HCT116 (cell line): ENCODE measurements around the gene PRSS33. TPM values are rescaled to one million over a fixed set of nuclear protein-coding genes. Genes with fewer than 3 reads are reported as not detected.

ENCODE experiments used
- ATAC-seq: fragments of 200-7000 bp; cut with Tn5 transposase; 2 replicates; pipeline ENCODE4 v1.9.1; 2020; ENCODE audit warnings: mild to moderate bottlenecking, moderate library complexity
- BruUV-seq: library from RNA; stranded (reverse); fragments of 400-500 nt; replicated peaks from 2 replicates; lab custom pipeline; 2021; lab: Mats Ljungman, UMichigan
- CTCF ChIA-PET: fragments of 300-600 bp; sonication (Branson Sonifier 250); formaldehyde crosslinking; loops from one replicate; lab custom pipeline; 2021; ENCODE audit warnings: antibody characterized with exemption; lab: Charles Lee
- POLR2A ChIA-PET: fragments of 300-600, 350-600 bp; sonication (Branson Sonifier 250); formaldehyde crosslinking; loops from one replicate; lab custom pipeline; 2021; ENCODE audit warnings: antibody characterized with exemption; lab: Charles Lee
- RAD21 ChIA-PET, 2 experiments: fragments of 300-600 bp; sonication (Branson Sonifier 250); formaldehyde crosslinking; loops; one replicate each; lab custom pipeline; 2023; ENCODE audit warnings: low total read pairs in 2 of 2; ENCODE audit not compliant: uncharacterized antibody in 2 of 2, unreplicated experiment in 2 of 2, low non-redundant PET in 1 of 2; lab: Charles Lee
- DNase-seq: peaks from one replicate; pipeline ENCODE4 v3.0.0-alpha.2; 2010; ENCODE audit warnings: low read depth, low spot score
- H2AFZ ChIP-seq: fragments of 200-600 bp; shearing (Covaris generic), sonication (generic); 2 replicates; pipeline ENCODE4 v1.6.1; 2017; ENCODE audit warnings: low read depth, mixed run types, mixed read lengths, antibody characterized with exemption, low read length; ENCODE audit not compliant: poor library complexity, severe bottlenecking
- H3K27ac ChIP-seq: 2 replicates; pipeline ENCODE4 v1.5.1; 2012; ENCODE audit warnings: low read depth, low read length
- H3K27me3 ChIP-seq: fragments of 200-600 bp; sonication (generic); 2 replicates; pipeline ENCODE4 v1.6.1; 2016; ENCODE audit warnings: mixed run types, low read length, mixed read lengths; ENCODE audit not compliant: insufficient read depth
- H3K36me3 ChIP-seq, 2 experiments: fragments of 200-500 bp in 1 of 2; fragments of 200-600 bp in 1 of 2; sonication (Bioruptor generic) in 1 of 2; sonication (generic) in 1 of 2; 2 replicates each; pipeline versions ENCODE4 v1.5.1 to v1.6.1; 2014 to 2016; ENCODE audit warnings: low read length in 2 of 2, inconsistent platforms in 1 of 2, mixed read lengths in 1 of 2, mixed run types in 1 of 2; ENCODE audit not compliant: insufficient read depth in 2 of 2, control insufficient read depth in 1 of 2
- H3K4me1 ChIP-seq, 2 experiments: fragments of 200-600 bp in 1 of 2; sonication (generic) in 1 of 2; 2 replicates each; pipeline versions ENCODE4 v1.5.1 to v1.6.1; 2012 to 2017; ENCODE audit warnings: low read length in 2 of 2, inconsistent platforms in 1 of 2, mild to moderate bottlenecking in 1 of 2, mixed read lengths in 1 of 2, mixed run types in 1 of 2, moderate library complexity in 1 of 2; ENCODE audit not compliant: insufficient read depth in 2 of 2, control insufficient read depth in 1 of 2
- H3K4me2 ChIP-seq: fragments of 200-600 bp; sonication (generic); 2 replicates; pipeline ENCODE4 v1.6.1; 2017; ENCODE audit warnings: mixed run types, low read length, mixed read lengths
- H3K4me3 ChIP-seq, 2 experiments: fragments of 200-600 bp in 1 of 2; sonication (generic) in 1 of 2; replicated peaks in 1 of 2; 2 replicates each; pipeline ENCODE4 v1.5.1; 2011 to 2016; ENCODE audit warnings: low read length in 2 of 2, control low read depth in 1 of 2, low read depth in 1 of 2, mild to moderate bottlenecking in 1 of 2, mixed read lengths in 1 of 2, mixed run types in 1 of 2
- H3K79me2 ChIP-seq: fragments of 200-600 bp; sonication (generic); 2 replicates; pipeline ENCODE4 v1.6.1; 2017; ENCODE audit warnings: mild to moderate bottlenecking, mixed run types, low read length, moderate library complexity, mixed read lengths; ENCODE audit not compliant: insufficient read depth
- H3K9ac ChIP-seq: fragments of 200-600 bp; sonication (generic); 2 replicates; pipeline ENCODE4 v1.6.1; 2016; ENCODE audit warnings: low read length, mixed read lengths
- H3K9me2 ChIP-seq: fragments of 200-600 bp; sonication (generic), shearing (Covaris generic); 2 replicates; pipeline ENCODE4 v1.6.1; 2017; ENCODE audit warnings: mixed run types, mild to moderate bottlenecking, moderate library complexity; ENCODE audit not compliant: insufficient read depth
- H3K9me3 ChIP-seq, 2 experiments: fragments of 200-500 bp in 1 of 2; fragments of 200-600 bp in 1 of 2; sonication (Bioruptor generic) in 1 of 2; sonication (generic) in 1 of 2; 2 replicates each; pipeline ENCODE4 v1.6.1; 2014 to 2017; ENCODE audit warnings: low read length in 2 of 2, mixed read lengths in 2 of 2, inconsistent platforms in 1 of 2, low read depth in 1 of 2, mild to moderate bottlenecking in 1 of 2, mixed run types in 1 of 2, moderate library complexity in 1 of 2; ENCODE audit not compliant: control insufficient read depth in 1 of 2, insufficient read depth in 1 of 2
- H4K20me1 ChIP-seq: fragments of 200-600 bp; sonication (generic), shearing (Covaris generic); 2 replicates; pipeline ENCODE4 v1.6.1; 2017; ENCODE audit warnings: mixed run types, mild to moderate bottlenecking, moderate library complexity; ENCODE audit not compliant: insufficient read depth
- CEBPB ChIP-seq: IDR thresholded peaks from 2 replicates; pipeline ENCODE4 v1.6.1; 2012; ENCODE audit warnings: low read depth
- EGR1 ChIP-seq: IDR thresholded peaks from 2 replicates; pipeline ENCODE4 v1.6.1; 2012; ENCODE audit warnings: low read depth
- ELF1 ChIP-seq: IDR thresholded peaks from 2 replicates; pipeline ENCODE4 v1.6.1; 2012; ENCODE audit warnings: low read depth, borderline replicate concordance
- EZH2phosphoT487 ChIP-seq: fragments of 200-600 bp; IDR thresholded peaks from 2 replicates; pipeline ENCODE4 v1.6.1; 2018; ENCODE audit warnings: antibody characterized with exemption, borderline replicate concordance
- JUND ChIP-seq: IDR thresholded peaks from 2 replicates; pipeline ENCODE4 v1.6.1; 2012
- POLR2A ChIP-seq: IDR thresholded peaks from 2 replicates; pipeline ENCODE4 v1.7.0; 2011; ENCODE audit warnings: borderline replicate concordance; ENCODE audit not compliant: insufficient read depth, insufficient read length; ENCODE audit errors: extremely low read depth
- POLR2AphosphoS5 ChIP-seq: IDR thresholded peaks from 2 replicates; pipeline ENCODE4 v1.6.1; 2011; ENCODE audit warnings: mild to moderate bottlenecking, low read depth, low read length, moderate library complexity
- SIN3A ChIP-seq: IDR thresholded peaks from 2 replicates; pipeline ENCODE4 v1.6.1; 2012; ENCODE audit warnings: low read depth
- SRF ChIP-seq: IDR thresholded peaks from 2 replicates; pipeline ENCODE4 v1.6.1; 2012; ENCODE audit warnings: low read depth
- TCF7L2 ChIP-seq: IDR thresholded peaks from 2 replicates; pipeline ENCODE4 v1.7.0; 2011; ENCODE audit warnings: borderline replicate concordance, inconsistent platforms; ENCODE audit not compliant: insufficient read depth, insufficient read length; ENCODE audit errors: extremely low read depth
- YY1 ChIP-seq: IDR thresholded peaks from 2 replicates; pipeline ENCODE4 v1.6.1; 2011; ENCODE audit warnings: low read length, low read depth, moderate library complexity, mild to moderate bottlenecking; ENCODE audit not compliant: insufficient replicate concordance; ENCODE audit errors: extremely low read depth
- ZFX ChIP-seq: fragments of 450-650 bp; IDR thresholded peaks from 2 replicates; pipeline ENCODE4 v1.6.1; 2017
- intact Hi-C: fragments of 100-400 bp; cut with micrococcal nuclease; formaldehyde crosslinking; loops from 2 replicates; pipeline ENCODE4 v1.10.0; 2022
- total RNA-seq: library from RNA; stranded (reverse); gene quantifications from one replicate; pipeline ENCODE4 v1.2.1, GENCODE V29; 2021; ENCODE audit not compliant: unreplicated experiment
- TF ChIP-seq, protein P1 (sequence below), 3 experiments: fragments of 200-600 bp in 1 of 3; sonication (generic) in 1 of 3; IDR thresholded peaks in 2 of 3; conservative IDR thresholded peaks in 1 of 3; 2 replicates each; pipeline ENCODE4 v1.5.1; 2012 to 2017; ENCODE audit warnings: low read depth in 2 of 3, low read length in 2 of 3, antibody characterized with exemption in 1 of 3, borderline replicate concordance in 1 of 3, control low read depth in 1 of 3, mild to moderate bottlenecking in 1 of 3, mixed read lengths in 1 of 3, mixed run types in 1 of 3, moderate library complexity in 1 of 3; ENCODE audit not compliant: insufficient read depth in 1 of 3
- TF ChIP-seq, protein P2 (sequence below): IDR thresholded peaks from 2 replicates; pipeline ENCODE4 v1.6.1; 2012; ENCODE audit warnings: low read depth
- TF ChIP-seq, protein P3 (sequence below): IDR thresholded peaks from 2 replicates; pipeline ENCODE4 v1.6.1; 2012
- TF ChIP-seq, protein P4 (sequence below): IDR thresholded peaks from 2 replicates; pipeline ENCODE4 v1.6.1; 2012

The PRSS33 gene
- total RNA-seq, 1 experiment from 2014 or later, result not detected

DNA sequence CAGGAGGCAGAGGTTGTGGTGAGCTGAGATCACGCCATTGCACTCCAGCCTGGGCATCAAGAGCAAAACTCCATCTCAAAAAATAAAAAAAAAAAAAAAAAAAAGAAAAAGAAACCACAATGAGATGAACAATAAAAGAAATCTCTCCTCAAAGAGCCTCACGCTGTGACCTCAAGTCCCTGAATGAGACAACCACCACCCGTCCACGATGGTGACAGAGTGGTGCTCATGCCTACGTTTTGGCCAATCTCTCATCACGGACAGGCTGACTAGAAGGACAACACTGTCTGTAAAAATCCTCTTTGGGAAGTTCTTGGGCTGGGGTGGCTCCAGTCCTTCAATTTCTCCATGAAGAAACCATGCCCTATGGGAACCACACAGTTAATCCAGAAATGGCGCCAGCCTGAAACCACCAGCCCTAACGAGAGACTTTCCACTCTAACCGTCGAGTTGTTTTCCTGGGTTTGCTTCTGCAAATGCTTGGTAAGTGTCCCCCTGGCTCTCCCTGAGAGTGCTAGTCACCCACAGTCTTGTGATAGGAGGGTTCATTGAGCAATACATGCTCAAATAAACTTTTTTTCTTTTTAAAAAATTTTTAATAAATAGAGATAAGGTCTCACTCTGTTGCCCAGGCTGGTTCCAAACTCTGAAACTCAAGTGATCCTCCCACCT is 52.4 kb downstream of the PRSS33 start:
- H3K27ac ChIP-seq, result no peak overlapping the region
- H3K9ac ChIP-seq, result no peak overlapping the region
- no TSS peak for BruUV-seq
- no peak overlapping the region for H3K4me2 ChIP-seq
- ChIA-PET POLR2A (no interaction called here), CTCF (no interaction called here), RAD21 (no interaction called here)
- peaks cover 0 to 10% of the 10 kb centered on the region in 2 experiments; a peak in 2 of 4 replicates for H3K4me1 ChIP-seq
- H2AFZ ChIP-seq, result no peak overlapping the region
- no peaks in the 10 kb centered on the region for H3K79me2 ChIP-seq
- H3K36me3 ChIP-seq, result no peaks in the 10 kb centered on the region
- DNase-seq (no peak), ATAC-seq (no peak)
- H4K20me1 ChIP-seq, result no peaks in the 10 kb centered on the region
- TF ChIP-seq POLR2A (no peak), TCF7L2 (no peak), CEBPB (no peak), EGR1 (no peak), YY1 (no peak), JUND (no peak), ZFX (no peak), SIN3A (no peak), EZH2phosphoT487 (no peak), SRF (no peak), ELF1 (no peak), POLR2AphosphoS5 (no peak)
- TF ChIP-seq, protein P1, sequence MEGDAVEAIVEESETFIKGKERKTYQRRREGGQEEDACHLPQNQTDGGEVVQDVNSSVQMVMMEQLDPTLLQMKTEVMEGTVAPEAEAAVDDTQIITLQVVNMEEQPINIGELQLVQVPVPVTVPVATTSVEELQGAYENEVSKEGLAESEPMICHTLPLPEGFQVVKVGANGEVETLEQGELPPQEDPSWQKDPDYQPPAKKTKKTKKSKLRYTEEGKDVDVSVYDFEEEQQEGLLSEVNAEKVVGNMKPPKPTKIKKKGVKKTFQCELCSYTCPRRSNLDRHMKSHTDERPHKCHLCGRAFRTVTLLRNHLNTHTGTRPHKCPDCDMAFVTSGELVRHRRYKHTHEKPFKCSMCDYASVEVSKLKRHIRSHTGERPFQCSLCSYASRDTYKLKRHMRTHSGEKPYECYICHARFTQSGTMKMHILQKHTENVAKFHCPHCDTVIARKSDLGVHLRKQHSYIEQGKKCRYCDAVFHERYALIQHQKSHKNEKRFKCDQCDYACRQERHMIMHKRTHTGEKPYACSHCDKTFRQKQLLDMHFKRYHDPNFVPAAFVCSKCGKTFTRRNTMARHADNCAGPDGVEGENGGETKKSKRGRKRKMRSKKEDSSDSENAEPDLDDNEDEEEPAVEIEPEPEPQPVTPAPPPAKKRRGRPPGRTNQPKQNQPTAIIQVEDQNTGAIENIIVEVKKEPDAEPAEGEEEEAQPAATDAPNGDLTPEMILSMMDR (IDR thresholded peaks at IDR 0.05 in 2 of 3, conservative IDR thresholded peaks at IDR 0.05 in 1 of 3; ENCODE audit: borderline replicate concordance in 1 of 3, insufficient read depth in 1 of 3, low read depth in 2 of 3, low read length in 2 of 3), result no peak
- TF ChIP-seq, protein P2, sequence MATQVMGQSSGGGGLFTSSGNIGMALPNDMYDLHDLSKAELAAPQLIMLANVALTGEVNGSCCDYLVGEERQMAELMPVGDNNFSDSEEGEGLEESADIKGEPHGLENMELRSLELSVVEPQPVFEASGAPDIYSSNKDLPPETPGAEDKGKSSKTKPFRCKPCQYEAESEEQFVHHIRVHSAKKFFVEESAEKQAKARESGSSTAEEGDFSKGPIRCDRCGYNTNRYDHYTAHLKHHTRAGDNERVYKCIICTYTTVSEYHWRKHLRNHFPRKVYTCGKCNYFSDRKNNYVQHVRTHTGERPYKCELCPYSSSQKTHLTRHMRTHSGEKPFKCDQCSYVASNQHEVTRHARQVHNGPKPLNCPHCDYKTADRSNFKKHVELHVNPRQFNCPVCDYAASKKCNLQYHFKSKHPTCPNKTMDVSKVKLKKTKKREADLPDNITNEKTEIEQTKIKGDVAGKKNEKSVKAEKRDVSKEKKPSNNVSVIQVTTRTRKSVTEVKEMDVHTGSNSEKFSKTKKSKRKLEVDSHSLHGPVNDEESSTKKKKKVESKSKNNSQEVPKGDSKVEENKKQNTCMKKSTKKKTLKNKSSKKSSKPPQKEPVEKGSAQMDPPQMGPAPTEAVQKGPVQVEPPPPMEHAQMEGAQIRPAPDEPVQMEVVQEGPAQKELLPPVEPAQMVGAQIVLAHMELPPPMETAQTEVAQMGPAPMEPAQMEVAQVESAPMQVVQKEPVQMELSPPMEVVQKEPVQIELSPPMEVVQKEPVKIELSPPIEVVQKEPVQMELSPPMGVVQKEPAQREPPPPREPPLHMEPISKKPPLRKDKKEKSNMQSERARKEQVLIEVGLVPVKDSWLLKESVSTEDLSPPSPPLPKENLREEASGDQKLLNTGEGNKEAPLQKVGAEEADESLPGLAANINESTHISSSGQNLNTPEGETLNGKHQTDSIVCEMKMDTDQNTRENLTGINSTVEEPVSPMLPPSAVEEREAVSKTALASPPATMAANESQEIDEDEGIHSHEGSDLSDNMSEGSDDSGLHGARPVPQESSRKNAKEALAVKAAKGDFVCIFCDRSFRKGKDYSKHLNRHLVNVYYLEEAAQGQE, result no peak
- TF ChIP-seq, protein P3, sequence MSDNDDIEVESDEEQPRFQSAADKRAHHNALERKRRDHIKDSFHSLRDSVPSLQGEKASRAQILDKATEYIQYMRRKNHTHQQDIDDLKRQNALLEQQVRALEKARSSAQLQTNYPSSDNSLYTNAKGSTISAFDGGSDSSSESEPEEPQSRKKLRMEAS, result no peak
- TF ChIP-seq, protein P4, sequence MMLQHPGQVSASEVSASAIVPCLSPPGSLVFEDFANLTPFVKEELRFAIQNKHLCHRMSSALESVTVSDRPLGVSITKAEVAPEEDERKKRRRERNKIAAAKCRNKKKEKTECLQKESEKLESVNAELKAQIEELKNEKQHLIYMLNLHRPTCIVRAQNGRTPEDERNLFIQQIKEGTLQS, result no peak
- H3K27me3 ChIP-seq, result no peaks in the 10 kb centered on the region
- intact Hi-C loops, result no loop called here
- H3K9me2 ChIP-seq, result no peaks in the 10 kb centered on the region
- H3K4me3 ChIP-seq, result no peak overlapping the region
- H3K9me3 ChIP-seq, result no peaks in the 10 kb centered on the region
